Activated CD8-positive, alpha-beta memory T cell treated with anti-CD3 and anti-CD28 coated beads for 36 hours (primary cell): ENCODE results near the gene ATXN2. TPM values are rescaled to one million over a fixed set of nuclear protein-coding genes. Genes with fewer than 3 reads are reported as not detected.

Experiments
- CTCF ChIA-PET: fragments of 350-600 bp; sonication (Branson Sonifier 250); formaldehyde crosslinking; loops from one replicate; lab custom pipeline; 2021; ENCODE audit warnings: antibody characterized with exemption; lab: Charles Lee
- POLR2A ChIA-PET: fragments of 350-600 bp; sonication (Branson Sonifier 250); formaldehyde crosslinking; loops from one replicate; lab custom pipeline; 2021; ENCODE audit warnings: antibody characterized with exemption; lab: Charles Lee
- total RNA-seq, 2 experiments: library from RNA; stranded (reverse); gene quantifications; one replicate each; pipeline ENCODE4 v1.2.3, GENCODE V29; 2021

ATXN2 gene
- total RNA-seq, 2 experiments from 2014 or later = 40.8 to 46.3 TPM

DNA sequence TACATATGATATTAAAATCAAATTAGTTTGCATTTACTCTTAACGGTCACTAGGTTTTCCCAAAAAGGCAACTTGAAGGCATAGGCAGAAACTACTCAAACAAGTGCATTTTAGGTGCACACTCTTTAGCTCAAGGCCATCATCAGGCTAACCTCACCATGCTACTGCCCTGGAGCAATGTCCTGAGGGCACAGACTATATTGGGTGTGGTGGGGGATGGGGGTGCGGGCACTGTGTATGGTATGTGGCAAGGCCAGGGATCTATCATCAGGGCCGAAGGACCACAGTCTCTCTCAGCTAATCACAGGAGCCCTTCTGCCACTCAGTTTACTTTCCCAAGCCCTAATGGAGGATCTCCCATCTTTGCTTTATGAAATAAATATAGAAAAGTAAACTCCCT, 141.5 kb downstream of the ATXN2 start:
- CTCF ChIA-PET = interaction anchor here (0.6 to 25.3 kb wide), 2 partner anchors 59 to 133 kb away, joined by 4 to 393 read pairs; partner anchors contain the start of gene SH2B3
- POLR2A ChIA-PET = interaction anchor here (0.9 kb wide), 1 partner anchor 57 kb away, joined by 3 read pairs; no protein-coding TSS in a partner anchor

DNA sequence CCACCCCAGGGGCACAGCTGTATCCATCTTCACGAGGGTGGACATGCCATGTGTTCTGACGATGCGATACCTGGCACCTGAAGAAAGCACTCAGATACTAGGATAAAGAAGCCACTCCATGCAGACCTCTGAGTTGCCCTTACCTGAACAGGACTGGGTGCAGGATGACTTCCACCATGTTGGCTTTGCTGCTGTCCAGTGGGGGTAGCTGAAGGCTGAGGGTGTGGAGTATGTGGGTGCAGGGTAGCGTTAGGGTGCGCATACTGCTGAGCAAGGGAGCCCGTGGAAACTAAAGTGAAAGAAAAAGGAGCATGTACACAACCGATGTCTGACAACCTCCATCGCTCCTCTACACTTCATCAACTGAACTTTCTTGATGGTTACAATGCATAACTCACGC, 142.0 kb downstream of the ATXN2 start:
- ChIA-PET CTCF (interaction anchor here (25.3 kb wide), 1 partner anchor 58 kb away, joined by 393 read pairs; the partner anchor contains the start of gene SH2B3), POLR2A (no interaction called here)

DNA sequence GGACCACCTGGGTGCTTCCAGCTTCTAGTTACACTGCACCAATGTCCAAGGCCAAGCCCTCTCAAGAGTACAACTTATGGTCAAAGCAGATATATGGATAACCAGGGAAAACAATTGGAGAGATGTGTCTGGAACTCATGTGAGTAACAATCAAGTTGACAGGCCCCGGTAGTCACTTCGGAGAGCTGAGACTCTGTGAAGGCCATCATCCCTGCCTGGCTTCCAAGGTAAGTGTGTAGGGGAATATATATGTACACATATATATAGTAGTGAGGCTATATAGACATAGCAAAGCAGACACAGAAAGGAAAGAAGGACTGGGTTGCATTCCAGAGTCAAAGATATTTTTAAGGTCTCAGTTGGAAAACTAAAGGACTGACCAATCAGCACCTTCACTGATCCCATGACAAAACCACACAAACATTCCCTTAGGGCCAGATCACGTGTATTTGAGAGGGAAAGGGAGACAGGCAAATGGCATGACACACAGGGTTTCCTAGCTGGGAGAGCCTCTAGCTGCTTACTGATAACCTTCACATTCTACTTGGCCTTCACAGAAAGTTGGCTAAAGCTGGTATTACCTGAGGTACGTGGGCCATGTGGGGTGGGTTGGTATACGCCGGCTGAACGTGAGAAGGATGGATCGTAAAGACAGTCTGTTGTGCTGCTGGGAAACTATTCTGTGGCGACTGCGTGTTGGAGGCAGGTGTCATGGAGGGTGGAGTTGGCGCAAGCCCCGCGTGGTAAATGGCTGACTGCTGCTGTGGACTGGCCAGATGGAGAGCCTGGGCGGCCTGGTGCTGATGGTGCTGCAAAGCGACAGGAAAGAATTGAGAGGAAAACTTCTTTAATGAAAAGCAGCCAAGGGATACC, 143.4 kb downstream of the ATXN2 start:
- ChIA-PET POLR2A (no interaction called here), CTCF (interaction anchor here (0.6 to 25.3 kb wide), 3 partner anchors 11 to 57 kb away, joined by 3 to 393 read pairs (median 3); partner anchors contain the start of gene SH2B3)

DNA sequence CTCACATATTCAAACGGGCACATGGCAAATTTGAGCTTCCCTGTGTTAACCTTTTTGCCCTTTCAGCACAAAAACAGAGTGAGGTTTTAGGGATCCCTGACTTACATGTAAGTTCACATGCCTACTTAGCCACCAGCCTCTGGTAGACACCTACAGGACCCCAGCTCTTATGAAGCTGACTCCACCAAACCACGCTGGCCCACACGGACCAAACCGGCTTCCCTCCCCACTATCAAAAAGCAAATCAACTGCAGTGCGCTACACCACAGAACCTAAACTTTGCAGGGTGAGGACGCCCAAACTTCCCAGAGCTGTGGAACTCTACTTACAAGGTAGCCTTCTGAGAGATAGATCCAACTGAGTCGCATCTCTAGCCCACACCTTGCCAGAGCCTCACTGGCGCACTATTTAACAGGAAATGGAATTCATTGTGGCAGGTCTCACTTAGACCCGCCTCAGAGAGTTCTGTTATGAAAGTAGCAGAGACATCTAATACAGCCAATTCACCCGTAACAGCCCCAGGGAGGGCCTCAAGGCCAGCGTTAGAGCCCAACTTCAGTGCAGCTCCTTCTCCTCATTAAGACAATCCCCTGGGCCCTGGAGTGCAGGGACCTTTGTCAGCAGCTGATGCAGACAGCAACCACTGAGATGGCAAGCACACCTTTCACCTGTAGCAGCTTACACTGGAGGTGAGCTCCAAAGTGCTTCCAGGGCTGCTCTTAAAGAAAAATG, 144.2 kb downstream of the ATXN2 start:
- ChIA-PET POLR2A (no interaction called here), CTCF (interaction anchor here (0.6 to 25.3 kb wide), 3 partner anchors 10 to 752 kb away, joined by 3 to 393 read pairs (median 3); partner anchors contain the start of gene SH2B3)

DNA sequence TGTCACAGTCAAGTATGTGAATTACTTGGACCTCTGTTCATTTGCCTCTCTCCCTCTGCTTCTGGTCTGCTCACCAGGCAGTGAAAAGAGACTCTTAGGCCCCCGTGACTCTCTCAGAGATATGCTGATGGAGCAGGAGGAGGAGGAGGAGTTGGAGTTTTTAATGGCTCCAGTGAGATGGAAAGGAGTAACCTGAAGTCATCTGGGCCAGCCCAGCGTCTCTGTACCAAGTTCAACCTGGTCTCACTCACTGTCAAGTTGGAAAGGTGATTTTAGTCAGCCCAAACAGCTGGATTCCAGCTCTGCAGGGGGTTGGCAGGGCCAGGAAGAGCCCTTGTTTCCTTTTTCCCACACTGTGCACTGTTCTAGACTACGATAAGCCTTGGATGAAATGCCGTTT, 144.8 kb downstream of the ATXN2 start:
- ChIA-PET CTCF (interaction anchor here (0.6 to 25.3 kb wide), 3 partner anchors 10 to 751 kb away, joined by 3 to 393 read pairs (median 3); partner anchors contain the start of gene SH2B3), POLR2A (no interaction called here)

DNA sequence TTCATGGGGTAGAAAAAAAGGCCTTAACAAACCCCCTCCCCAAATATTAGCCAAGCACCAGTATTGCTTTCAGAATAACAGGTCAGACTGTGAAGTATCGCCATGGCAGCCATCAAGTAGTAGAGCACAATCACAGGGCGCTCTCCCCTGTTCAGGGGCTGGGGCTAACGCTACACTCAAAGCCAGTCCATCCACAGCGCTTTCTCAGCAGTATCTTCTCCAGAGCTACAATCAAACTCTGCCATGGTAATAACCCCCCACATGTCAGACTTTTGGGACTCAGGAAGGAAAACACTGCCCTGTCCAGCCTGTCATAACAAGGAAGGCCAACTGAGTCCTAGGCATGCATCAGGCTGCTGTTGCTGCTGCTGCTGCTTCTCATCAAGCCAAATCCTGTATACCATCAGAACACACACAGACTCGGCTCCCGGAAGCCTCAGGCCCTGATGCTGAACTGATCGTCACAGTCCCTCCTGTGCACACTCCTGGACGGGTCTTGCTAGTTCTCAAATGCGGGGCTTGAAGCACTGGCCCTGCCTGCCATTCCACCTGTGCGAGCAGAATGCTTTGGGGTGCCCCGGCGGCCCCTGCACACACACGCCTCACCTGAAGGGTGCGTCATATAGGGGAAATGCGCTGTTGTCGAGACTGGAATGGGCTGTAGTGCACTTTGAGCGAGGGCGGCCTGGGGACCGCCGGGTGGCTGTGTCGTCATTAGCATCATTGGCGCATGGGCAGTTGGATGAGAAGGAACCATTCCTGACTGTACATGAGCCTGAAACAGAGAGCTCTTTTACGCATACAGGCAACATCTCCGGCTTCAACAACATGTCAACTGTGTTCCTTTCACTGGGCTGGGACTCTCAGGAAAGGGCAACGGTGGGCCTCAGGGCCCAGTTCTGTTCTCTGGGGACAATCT, 145.8 kb downstream of the ATXN2 start:
- ChIA-PET CTCF (interaction anchor here (0.6 to 25.3 kb wide), 3 partner anchors 22 to 233 kb away, joined by 3 to 393 read pairs (median 12); partner anchors contain the start of gene SH2B3), POLR2A (no interaction called here)

DNA sequence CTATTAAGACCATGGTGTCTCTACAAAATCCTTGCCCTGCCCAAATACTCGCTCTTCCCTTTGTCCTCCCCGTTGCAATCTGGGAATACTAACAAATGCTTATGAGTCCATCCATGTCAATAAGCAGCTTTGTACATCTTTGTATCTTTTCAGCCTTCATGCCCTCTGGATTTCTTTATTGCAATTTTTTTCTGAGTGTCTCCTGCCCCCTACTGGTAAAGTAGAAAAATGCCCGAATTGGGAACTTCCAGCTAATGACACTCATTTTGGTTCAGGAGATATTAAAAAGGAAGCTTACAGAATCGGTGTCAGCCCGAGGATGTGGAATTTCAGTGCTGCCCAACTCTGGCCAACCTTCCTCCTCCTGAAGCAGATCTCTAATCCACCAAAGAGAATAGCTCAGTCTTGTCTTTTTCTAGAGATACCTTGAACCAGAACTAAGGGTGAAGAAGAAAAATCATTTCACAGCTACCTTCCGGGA, 147.4 kb downstream of the ATXN2 start:
- ChIA-PET POLR2A (interaction anchor here (1.1 to 2.4 kb wide), 2 partner anchors 47 to 55 kb away, joined by 5 to 9 read pairs; no protein-coding TSS in a partner anchor), CTCF (interaction anchor here (0.6 to 25.3 kb wide), 15 partner anchors 9 to 121 kb away, joined by 3 to 393 read pairs (median 5); partner anchors contain the start of gene SH2B3)

DNA sequence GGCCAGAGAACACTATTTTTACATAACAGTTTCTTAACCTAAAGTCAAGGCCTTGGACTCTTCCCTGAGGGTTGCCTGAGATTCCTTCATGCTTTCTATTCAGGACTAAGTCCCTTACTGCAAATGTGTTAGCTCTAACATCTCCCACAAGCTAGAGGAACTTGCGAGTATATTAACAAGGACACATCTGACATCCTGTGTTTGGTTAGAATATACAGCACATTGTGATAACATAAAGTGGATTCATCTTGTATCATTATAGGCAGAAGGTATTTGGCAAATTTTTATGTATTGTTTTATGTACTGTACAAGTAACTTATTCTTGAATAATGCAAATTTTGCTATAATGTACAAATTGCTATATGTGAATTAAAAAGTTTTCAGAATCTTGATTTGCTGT, 147.9 kb downstream of the ATXN2 start:
- CTCF ChIA-PET = interaction anchor here (0.6 to 25.3 kb wide), 15 partner anchors 9 to 121 kb away, joined by 3 to 393 read pairs (median 5); partner anchors contain the start of gene SH2B3

DNA sequence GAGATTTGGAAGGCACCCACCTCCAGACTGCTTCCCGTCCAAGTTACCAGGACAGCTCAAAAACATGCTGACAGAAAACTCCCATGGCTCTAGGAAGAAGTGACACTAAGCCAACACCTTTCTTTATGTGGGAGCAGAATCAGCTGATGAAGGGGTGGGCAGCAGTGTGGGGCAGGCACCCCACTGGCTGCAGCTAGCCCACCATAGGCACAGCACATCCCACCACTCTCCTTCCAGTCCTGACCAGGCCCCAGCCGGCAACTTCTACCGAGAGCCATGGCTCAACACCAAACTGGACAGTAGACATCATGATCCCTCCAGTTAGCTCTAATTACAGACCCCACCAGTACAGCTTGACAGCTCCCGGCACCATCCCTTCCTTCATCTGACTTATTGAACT, 148.4 kb downstream of the ATXN2 start:
- POLR2A ChIA-PET = interaction anchor here (2.4 kb wide), 1 partner anchor 54 kb away, joined by 9 read pairs; no protein-coding TSS in a partner anchor

More for the DNA sequence above, 147.9 kb downstream of the ATXN2 start:
- POLR2A ChIA-PET = interaction anchor here (1.1 to 2.4 kb wide), 2 partner anchors 47 to 54 kb away, joined by 5 to 9 read pairs; no protein-coding TSS in a partner anchor

DNA sequence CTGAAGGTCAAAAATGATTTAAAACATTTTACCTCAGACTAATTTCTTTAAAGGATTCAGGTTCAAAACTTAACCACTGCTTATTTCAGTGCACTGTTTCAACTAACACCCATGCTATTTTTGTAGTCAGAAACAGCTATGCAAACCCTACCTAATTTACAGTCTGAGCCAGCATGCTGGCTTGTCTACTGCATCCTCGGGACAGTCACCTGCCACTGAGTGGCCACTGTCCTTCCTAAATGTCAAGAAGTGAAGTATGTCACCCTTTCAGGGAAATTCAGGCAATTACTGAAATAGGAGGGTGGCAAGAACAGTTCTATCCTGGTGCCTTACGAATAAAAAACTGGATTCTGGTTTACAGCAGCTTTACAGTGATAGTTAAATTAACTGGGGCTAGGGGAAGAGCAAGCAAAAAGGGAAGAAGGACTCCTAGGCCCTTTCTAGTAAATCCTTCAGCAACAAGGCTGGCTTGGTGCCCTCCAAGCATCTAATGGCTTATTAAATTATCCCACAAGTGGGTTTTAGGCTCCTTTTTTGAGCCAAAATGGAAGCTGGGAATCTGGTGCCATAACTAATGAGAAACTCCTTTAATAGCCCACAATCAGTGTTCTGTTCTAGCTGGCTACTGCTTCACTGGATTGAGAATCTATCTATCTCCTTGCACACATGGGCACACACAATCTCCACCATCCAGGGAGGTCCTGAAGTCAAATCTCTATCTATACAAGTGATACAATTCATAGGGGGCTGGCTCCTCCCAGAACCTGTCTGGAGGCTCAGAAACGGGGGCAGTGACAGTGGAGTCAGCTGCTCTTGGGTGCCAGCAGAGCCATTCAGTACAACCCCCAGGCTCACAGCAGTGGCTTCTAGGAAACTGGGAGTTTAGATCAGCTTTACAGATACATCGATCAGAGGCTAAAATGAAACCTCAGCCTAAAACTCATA, 150.0 kb downstream of the ATXN2 start:
- ChIA-PET CTCF (interaction anchor here (0.6 to 25.3 kb wide), 8 partner anchors 14 to 127 kb away, joined by 3 to 393 read pairs (median 4); partner anchors contain the start of gene SH2B3), POLR2A (no interaction called here)

More for the DNA sequence above, 148.4 kb downstream of the ATXN2 start:
- CTCF ChIA-PET = interaction anchor here (1.2 to 25.3 kb wide), 7 partner anchors 8 to 120 kb away, joined by 3 to 393 read pairs (median 7); partner anchors contain the start of gene SH2B3

DNA sequence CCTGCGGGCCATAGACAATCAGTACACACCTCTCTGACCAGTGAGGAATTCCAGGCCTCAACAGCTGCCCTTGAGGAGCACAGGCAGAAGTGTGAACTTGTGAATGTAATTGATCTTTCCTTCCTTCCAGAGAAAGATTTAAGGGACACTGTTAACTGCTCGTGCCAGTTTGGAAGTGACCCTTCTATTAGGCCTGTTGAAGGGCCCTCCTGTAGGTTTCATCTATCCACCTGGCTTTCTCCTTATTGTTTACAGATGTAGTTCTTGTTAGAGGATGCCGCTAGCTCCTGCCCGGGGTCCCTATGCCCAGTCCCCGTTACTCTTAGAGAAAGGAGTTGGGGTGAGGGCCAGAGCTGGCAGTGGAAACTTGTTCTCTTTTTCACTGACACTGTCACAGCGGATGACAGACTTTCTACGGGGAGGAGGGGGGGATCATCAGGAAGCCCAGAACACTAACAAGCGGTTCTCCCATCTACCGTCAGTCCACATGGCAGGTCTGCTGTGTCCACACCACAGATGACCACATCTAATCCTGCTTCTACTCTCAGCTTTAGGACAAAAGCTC, 150.8 kb downstream of the ATXN2 start:
- CTCF ChIA-PET = interaction anchor here (0.6 to 25.3 kb wide), 3 partner anchors 19 to 126 kb away, joined by 4 to 393 read pairs (median 4); partner anchors contain the start of gene SH2B3
- POLR2A ChIA-PET = no interaction called here

DNA sequence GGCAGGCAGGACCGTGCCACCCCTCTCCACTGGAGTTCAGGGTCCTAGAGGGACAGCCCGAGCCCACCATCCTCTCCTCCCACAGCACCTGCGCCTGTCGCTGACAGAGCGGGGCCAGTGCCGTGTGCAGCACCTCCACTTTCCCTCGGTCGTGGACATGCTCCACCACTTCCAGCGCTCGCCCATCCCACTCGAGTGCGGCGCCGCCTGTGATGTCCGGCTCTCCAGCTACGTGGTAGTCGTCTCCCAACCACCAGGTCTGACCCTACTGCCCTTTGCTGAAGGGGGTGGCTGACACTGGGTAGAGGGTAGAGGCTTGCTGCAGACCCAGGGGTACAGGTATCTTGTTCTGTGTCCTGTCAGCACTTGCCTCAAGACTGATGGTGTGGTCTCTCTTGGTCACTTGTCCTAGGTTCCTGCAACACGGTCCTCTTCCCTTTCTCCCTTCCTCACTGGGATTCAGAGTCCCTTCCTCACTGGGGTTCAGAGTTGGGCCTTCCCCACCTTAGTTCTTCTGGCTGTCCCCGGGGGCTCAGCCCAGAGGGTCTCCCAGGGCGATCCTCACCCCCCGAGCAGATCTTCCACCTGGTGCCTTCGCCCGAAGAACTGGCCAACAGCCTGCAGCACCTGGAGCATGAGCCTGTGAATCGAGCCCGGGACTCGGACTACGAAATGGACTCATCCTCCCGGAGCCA, 151.4 kb downstream of the ATXN2 start:
- ChIA-PET POLR2A (no interaction called here), CTCF (interaction anchor here (25.3 kb wide), 1 partner anchor 49 kb away, joined by 393 read pairs; the partner anchor contains the start of gene SH2B3)

DNA sequence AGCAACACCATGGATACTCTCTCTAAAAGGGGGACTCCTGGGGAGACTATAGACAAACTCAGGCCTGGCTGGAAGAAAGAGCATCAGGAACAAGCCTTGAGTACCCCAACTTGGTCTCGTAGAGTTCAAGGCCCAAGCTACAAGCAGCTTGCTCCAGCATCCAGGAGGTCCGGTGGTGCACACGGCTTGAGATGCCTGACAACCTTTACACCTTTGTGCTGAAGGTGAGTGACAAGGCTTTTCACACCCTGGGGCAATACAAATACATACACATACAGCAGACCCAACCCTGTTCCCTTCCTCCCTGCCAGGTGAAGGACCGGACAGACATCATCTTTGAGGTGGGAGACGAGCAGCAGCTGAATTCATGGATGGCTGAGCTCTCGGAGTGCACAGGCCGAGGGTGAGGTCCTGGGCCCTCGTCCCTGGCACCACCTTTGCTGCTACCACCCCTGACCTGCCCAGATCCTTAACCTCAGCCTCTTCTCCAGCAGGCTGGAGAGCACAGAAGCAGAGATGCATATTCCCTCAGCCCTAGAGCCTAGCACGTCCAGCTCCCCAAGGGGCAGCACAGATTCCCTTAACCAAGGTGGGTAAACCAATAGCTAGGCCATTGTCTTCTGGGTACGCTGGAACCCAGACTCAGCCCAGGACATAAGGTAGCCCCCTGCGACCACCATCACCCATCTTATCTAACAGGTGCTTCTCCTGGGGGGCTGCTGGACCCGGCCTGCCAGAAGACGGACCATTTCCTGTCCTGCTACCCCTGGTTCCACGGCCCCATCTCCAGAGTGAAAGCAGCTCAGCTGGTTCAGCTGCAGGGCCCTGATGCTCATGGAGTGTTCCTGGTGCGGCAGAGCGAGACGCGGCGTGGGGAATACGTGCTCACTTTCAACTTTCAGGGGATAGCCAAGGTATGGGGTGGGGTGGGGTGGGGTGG, 152.2 kb downstream of the ATXN2 start:
- ChIA-PET POLR2A (interaction anchor here (0.6 kb wide), 1 partner anchor 47 kb away, joined by 8 read pairs; no protein-coding TSS in a partner anchor), CTCF (interaction anchor here (25.3 kb wide), 1 partner anchor 48 kb away, joined by 393 read pairs; the partner anchor contains the start of gene SH2B3)
